ENCODE measurements around the gene SH3RF2. TPM values are rescaled to one million over a fixed set of nuclear protein-coding genes. Genes with fewer than 3 reads are reported as not detected.

SH3RF2 gene
- total and polyA plus RNA-seq, 9 of the 15 experiments (the other 6 are each of a cell fraction or from before 2014, with no cell fraction given): 0.05 TPM; not detected in 8

GRCh38 chr5:146101646-146102045 lies 165.3 kb downstream of the SH3RF2 start (continued):
- TF ChIP-seq TCF7 (IDR thresholded peaks at IDR 0.05; ENCODE audit: borderline replicate concordance) (no peak), DDX20 (tag; IDR thresholded peaks at IDR 0.05; ENCODE audit: low read depth) (no peak), RHOXF2B (CRISPR knock-in tag; conservative IDR thresholded peaks at IDR 0.05) (no peak), HNRNPLL (IDR thresholded peaks at IDR 0.05; ENCODE audit: low read depth, low read length, poor library complexity, severe bottlenecking) (no peak), HSF4 (CRISPR knock-in tag; IDR thresholded peaks at IDR 0.05; ENCODE audit: borderline replicate concordance) (no peak), SMAD4 (CRISPR knock-in tag; conservative IDR thresholded peaks at IDR 0.05) (no peak), ATF6 (CRISPR knock-in tag; IDR thresholded peaks at IDR 0.05) (no peak), BCLAF1 (IDR thresholded peaks at IDR 0.05; ENCODE audit: borderline replicate concordance in 1 of 2, control insufficient read depth in 1 of 2, low read depth in 2 of 2, low read length in 1 of 2) (no peak)

All from K562 (cell line).